OCI-LY7 (cell line): Measurements from ENCODE around the gene HSFX4. TPM values are rescaled to one million over a fixed set of nuclear protein-coding genes. Genes with fewer than 3 reads are reported as not detected.

Experiments
- BruUV-seq: library from RNA; stranded (reverse); fragments of 400-500 nt; replicated peaks from 2 replicates; lab custom pipeline; 2021; lab: Mats Ljungman, UMichigan
- CTCF ChIA-PET: fragments of 300-600 bp; sonication (Branson Sonifier 250); formaldehyde crosslinking; loops from one replicate; lab custom pipeline; 2022; ENCODE audit warnings: antibody characterized with exemption; ENCODE audit not compliant: unreplicated experiment; lab: Charles Lee
- POLR2A ChIA-PET: fragments of 300-600 bp; sonication (Branson Sonifier 250); formaldehyde crosslinking; loops from one replicate; lab custom pipeline; 2022; ENCODE audit warnings: antibody characterized with exemption; lab: Charles Lee
- DNase-seq: peaks from one replicate; pipeline ENCODE4 v3.0.0-alpha.2; 2015; ENCODE audit warnings: low spot score
- H2AFZ ChIP-seq: fragments of 200-600 bp; sonication (generic), shearing (Covaris generic); 2 replicates; pipeline ENCODE4 v1.6.1; 2014; ENCODE audit warnings: mild to moderate bottlenecking, antibody characterized with exemption, low read length, moderate library complexity
- H3K27ac ChIP-seq: fragments of 200-600 bp; sonication (generic); 2 replicates; pipeline ENCODE4 v1.5.1; 2014; ENCODE audit warnings: mixed run types, low read depth, mild to moderate bottlenecking, moderate library complexity, low read length, inconsistent platforms; ENCODE audit not compliant: poor library complexity, severe bottlenecking
- H3K36me3 ChIP-seq: fragments of 200-600 bp; sonication (generic); 2 replicates; pipeline ENCODE4 v1.6.1; 2014; ENCODE audit warnings: mild to moderate bottlenecking, antibody characterized with exemption, low read length, moderate library complexity, mixed read lengths; ENCODE audit not compliant: insufficient read depth
- H3K4me1 ChIP-seq: fragments of 200-600 bp; sonication (generic); 2 replicates; pipeline ENCODE4 v1.5.1; 2014; ENCODE audit warnings: mild to moderate bottlenecking, low read length; ENCODE audit not compliant: insufficient read depth, poor library complexity, severe bottlenecking
- H3K4me2 ChIP-seq: fragments of 200-600 bp; sonication (generic); 2 replicates; pipeline ENCODE4 v1.6.1; 2014; ENCODE audit warnings: mild to moderate bottlenecking, low read length
- H3K4me3 ChIP-seq: fragments of 200-600 bp; sonication (generic); 2 replicates; pipeline ENCODE4 v1.5.1; 2014; ENCODE audit warnings: mild to moderate bottlenecking, low read depth, low read length; ENCODE audit not compliant: poor library complexity, severe bottlenecking
- H3K79me2 ChIP-seq: fragments of 200-600 bp; sonication (generic); 2 replicates; pipeline ENCODE4 v1.6.1; 2016; ENCODE audit warnings: low read depth, mild to moderate bottlenecking, low read length, moderate library complexity, mixed read lengths; ENCODE audit not compliant: insufficient read depth
- H3K9me2 ChIP-seq: fragments of 200-600 bp; sonication (generic); 2 replicates; pipeline ENCODE4 v1.6.1; 2016; ENCODE audit warnings: mild to moderate bottlenecking, low read length, mixed read lengths; ENCODE audit not compliant: insufficient read depth
- H3K9me3 ChIP-seq: fragments of 200-600 bp; sonication (generic); 2 replicates; pipeline ENCODE4 v1.6.1; 2014; ENCODE audit warnings: mild to moderate bottlenecking, mixed run types, low read length, mixed read lengths
- H4K20me1 ChIP-seq: fragments of 200-600 bp; sonication (generic); 2 replicates; pipeline ENCODE4 v1.6.1; 2014; ENCODE audit warnings: mild to moderate bottlenecking, antibody characterized with exemption, low read length, moderate library complexity, mixed read lengths; ENCODE audit not compliant: insufficient read depth
- EZH2phosphoT487 ChIP-seq: fragments of 200-600 bp; sonication (generic); IDR thresholded peaks from 2 replicates; pipeline ENCODE4 v1.6.1; 2018; ENCODE audit warnings: low read depth, borderline replicate concordance, mild to moderate bottlenecking, mixed run types, antibody characterized with exemption, low read length, moderate library complexity, mixed read lengths
- intact Hi-C: fragments of 100-400 bp; cut with micrococcal nuclease; formaldehyde crosslinking; loops from one replicate; pipeline ENCODE4 v1.10.0; 2022; ENCODE audit not compliant: unreplicated experiment
- total RNA-seq, 2 experiments: library from RNA; depleted of rRNA in 1 of 2; stranded (reverse); fragments of >200 nt in 1 of 2; shearing (Covaris generic) in 1 of 2; gene quantifications; 2 replicates each; pipeline ENCODE4 v1.2.3, GENCODE V29; 2014 to 2022
- TF ChIP-seq, protein P1 (sequence below): fragments of 200-600 bp; sonication (generic); conservative IDR thresholded peaks from 2 replicates; pipeline ENCODE4 v1.5.1; 2014; ENCODE audit warnings: mild to moderate bottlenecking, antibody characterized with exemption, low read length, moderate library complexity, mixed read lengths

Gene HSFX4
- total RNA-seq, 2 experiments from 2014 or later = not detected

DNA sequence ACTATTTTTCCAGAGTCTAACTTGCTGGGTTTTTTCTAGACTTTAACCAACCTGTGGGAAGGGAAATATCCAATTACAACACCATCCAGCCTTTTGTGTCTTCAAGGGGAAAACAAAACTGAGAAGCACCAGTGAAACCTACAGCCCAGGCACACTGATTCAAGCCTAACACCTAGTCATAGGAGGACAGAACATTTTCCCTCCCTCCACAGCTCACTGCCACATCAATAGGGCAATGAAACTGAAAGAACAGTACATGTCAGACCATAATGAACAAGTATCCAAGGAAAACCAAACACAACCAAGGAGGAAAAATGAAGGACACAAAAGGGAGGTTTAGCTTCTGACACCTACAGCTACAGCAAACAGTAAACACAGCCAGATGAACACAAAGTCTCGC lies 30.8 kb upstream of the HSFX4 start:
- Histone ChIP-seq H2AFZ (no peak overlapping the region), H3K9me2 (no peaks in the 10 kb centered on the region), H3K79me2 (no peaks in the 10 kb centered on the region), H3K4me3 (no peak overlapping the region), H3K36me3 (no peaks in the 10 kb centered on the region), H3K4me2 (no peak overlapping the region), H4K20me1 (no peaks in the 10 kb centered on the region), H3K4me1 (no peaks in the 10 kb centered on the region), H3K27ac (no peak overlapping the region), H3K9me3 (no peaks in the 10 kb centered on the region)
- intact Hi-C loops = no loop called here
- ChIA-PET CTCF (no interaction called here), POLR2A (interaction anchor here (0.7 kb wide), 1 partner anchor 135 kb away, joined by 4 read pairs; no protein-coding TSS in a partner anchor)
- DNase-seq = no peak
- no TSS peak for BruUV-seq
- TF ChIP-seq, protein P1, sequence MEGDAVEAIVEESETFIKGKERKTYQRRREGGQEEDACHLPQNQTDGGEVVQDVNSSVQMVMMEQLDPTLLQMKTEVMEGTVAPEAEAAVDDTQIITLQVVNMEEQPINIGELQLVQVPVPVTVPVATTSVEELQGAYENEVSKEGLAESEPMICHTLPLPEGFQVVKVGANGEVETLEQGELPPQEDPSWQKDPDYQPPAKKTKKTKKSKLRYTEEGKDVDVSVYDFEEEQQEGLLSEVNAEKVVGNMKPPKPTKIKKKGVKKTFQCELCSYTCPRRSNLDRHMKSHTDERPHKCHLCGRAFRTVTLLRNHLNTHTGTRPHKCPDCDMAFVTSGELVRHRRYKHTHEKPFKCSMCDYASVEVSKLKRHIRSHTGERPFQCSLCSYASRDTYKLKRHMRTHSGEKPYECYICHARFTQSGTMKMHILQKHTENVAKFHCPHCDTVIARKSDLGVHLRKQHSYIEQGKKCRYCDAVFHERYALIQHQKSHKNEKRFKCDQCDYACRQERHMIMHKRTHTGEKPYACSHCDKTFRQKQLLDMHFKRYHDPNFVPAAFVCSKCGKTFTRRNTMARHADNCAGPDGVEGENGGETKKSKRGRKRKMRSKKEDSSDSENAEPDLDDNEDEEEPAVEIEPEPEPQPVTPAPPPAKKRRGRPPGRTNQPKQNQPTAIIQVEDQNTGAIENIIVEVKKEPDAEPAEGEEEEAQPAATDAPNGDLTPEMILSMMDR = no peak
- TF ChIP-seq EZH2phosphoT487 = no peak

- Histone ChIP-seq H3K4me2 (no peak overlapping the region), H3K27ac (no peak overlapping the region), H3K9me2 (no peaks in the 10 kb centered on the region), H2AFZ (no peak overlapping the region), H3K9me3 (no peaks in the 10 kb centered on the region), H3K4me1 (no peaks in the 10 kb centered on the region), H4K20me1 (no peaks in the 10 kb centered on the region), H3K4me3 (no peak overlapping the region), H3K79me2 (no peaks in the 10 kb centered on the region), H3K36me3 (no peaks in the 10 kb centered on the region)
- TF ChIP-seq, protein P1 = no peak
- no peak for TF ChIP-seq EZH2phosphoT487
- BruUV-seq = no TSS peak
- CTCF ChIA-PET = no interaction called here
- POLR2A ChIA-PET = interaction anchor here (0.6 kb wide), 1 partner anchor 1125 kb away, joined by 3 read pairs; no protein-coding TSS in a partner anchor
- intact Hi-C loops = no loop called here
- no peak for DNase-seq
Observed at GRCh38 chrX:149903889-149904748, 25.3 kb upstream of the HSFX4 start.

DNA sequence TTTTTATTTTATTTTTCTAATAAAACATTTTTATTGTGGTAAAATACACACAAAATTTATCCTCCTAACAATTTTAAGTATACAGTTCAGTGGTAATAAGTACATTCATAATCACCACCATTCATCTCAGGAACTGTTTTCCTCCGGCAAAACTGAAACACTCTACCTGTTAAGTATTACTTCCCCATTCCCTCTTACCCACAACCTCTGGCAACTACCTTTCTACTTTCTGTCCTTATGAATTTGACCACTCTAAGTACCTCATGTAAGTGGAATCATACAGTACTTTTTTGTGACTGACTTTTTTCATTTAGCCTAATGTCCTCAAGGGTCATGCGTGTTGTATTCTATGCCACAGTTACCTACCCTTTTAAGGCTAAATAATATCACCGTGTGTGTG lies 21.1 kb upstream of the HSFX4 start:
- no peak for DNase-seq
- intact Hi-C loops = no loop called here

More for the DNA sequence above, 21.1 kb upstream of the HSFX4 start:
- H3K4me3 ChIP-seq = no peak overlapping the region
- no TSS peak for BruUV-seq
- H4K20me1 ChIP-seq = no peaks in the 10 kb centered on the region
- no peak for TF ChIP-seq EZH2phosphoT487
- TF ChIP-seq, protein P1 = no peak
- CTCF ChIA-PET = no interaction called here
- no peak overlapping the region for H3K4me2 ChIP-seq
- no peaks in the 10 kb centered on the region for H3K79me2 ChIP-seq
- H3K4me1 ChIP-seq = no peaks in the 10 kb centered on the region
- POLR2A ChIA-PET = no interaction called here
- H3K36me3 ChIP-seq = no peaks in the 10 kb centered on the region
- H3K9me3 ChIP-seq = no peaks in the 10 kb centered on the region
- no peaks in the 10 kb centered on the region for H3K9me2 ChIP-seq
- no peak overlapping the region for H3K27ac ChIP-seq
- no peak overlapping the region for H2AFZ ChIP-seq
